Measurements from ENCODE around the gene WWP2.
"Not testable (repeated sequence)": the region's sequence is repeated elsewhere in the genome, so short reads cannot be mapped to it uniquely, and the experiment has no call there.

The WWP2 gene

DNA sequence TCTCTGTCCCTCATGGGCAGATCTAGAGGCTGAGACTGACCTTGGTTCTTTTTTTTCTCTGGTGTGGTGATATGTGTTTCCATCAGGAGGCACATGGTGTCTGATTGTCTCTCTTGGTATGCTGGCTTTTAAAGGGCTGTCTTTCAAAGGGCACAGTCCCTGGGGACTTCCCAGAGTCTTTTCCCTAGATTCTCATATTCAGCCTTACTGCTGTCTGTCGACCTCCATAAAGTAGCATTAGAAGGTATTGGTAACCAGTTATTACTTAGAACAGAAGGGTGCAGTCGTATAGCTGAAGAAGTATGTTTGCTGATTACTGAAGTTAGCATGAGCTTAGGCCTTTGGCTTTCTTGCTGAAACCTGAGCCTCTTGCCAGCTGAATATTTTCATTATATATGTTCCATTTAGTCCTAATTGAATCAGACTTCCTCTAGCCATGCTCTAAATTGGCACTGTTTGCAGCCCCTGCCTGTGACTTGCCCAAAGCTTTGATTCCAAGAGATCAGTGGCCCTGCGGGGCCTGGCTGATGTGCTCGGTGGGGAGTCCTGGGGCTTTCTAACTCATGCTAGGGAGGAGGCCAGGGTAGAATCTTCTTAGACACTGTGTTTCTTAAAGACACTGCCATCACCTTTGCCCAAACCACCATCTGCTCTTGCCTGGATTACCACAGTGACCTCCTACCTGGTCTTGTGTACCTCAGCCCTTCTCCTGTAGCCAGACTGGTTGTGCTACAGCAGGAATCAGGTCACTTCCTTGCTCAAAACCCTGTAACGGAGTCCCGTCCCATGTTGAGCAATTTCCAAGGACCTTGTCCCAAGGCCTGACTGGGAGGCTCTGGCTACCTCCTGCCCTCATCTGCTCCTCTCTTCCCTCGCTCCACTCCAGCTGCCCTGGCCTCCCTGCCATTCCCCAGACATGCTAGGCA is 71.5 kb downstream of the WWP2 start:
- no peak for DNase-seq

DNA sequence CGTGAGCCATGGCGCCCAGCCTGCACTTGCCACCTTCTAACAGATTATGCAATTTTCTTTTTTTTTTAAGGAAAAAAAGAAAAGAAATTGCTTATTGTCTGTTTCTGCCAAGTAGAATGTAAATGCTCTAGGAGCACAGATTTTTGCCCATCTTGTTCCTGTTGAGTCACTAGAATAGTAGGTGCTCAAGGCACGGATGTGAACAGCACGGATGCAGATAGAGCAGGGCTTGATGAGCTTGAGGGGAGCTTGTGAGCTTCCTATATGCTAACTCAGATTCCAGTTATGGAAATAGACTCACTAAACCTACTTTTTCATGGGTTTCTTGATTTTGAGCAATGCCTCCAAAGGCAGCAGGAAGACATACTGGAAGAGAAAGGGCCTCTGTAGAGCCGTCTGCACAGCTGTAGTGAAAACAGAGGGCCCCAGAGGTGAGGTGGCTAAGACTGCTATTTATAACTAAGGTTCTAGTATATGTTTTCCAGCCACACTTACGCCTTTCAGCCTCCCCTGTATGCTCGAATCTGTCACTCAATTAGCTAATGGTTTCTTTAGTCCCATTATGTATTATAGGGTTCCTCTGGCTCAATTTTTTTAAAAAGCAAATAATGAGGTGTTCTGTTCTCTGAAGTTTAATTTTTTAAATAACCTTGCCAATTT is 72.8 kb downstream of the WWP2 start:
- no peak for DNase-seq

DNA sequence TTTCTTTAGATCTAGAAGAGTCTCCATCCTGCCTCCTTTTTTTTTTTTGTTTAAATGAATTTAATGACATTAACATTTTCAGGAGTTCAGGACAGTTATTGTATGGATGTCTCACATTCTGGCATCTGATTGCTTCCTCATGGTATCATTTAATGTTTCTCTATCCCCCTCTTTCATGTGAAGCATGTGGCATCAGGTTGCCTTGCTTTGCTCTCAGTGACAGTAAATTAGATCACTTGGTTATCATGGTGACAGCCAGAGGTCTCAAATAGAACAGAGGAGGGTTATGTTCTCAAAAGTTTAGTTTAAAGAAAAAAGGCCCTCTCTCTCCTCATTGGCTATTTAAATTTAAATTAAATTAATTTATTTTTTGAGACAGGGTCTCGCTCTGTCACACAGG is 74.1 kb downstream of the WWP2 start:
- no peak for DNase-seq

DNA sequence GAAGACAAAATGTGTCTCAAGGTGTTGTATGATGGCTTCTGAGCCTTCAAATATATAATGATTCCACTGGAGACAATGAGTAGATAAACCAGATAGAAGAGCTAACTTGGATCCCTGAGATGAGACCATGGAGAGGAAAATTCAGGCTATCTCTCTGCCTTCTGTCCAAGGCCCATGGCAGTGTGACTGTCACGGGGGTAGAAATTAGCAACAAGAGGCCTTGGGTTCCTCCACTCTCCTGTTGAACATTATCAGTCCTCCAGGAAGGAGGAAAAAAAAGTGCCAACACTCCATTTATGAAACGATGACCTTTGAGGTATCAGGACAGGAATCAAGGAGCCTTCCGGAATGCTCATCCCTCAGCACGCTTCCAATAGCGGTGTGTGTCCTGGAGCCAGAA is 75.2 kb downstream of the WWP2 start:
- no peak for DNase-seq

DNA sequence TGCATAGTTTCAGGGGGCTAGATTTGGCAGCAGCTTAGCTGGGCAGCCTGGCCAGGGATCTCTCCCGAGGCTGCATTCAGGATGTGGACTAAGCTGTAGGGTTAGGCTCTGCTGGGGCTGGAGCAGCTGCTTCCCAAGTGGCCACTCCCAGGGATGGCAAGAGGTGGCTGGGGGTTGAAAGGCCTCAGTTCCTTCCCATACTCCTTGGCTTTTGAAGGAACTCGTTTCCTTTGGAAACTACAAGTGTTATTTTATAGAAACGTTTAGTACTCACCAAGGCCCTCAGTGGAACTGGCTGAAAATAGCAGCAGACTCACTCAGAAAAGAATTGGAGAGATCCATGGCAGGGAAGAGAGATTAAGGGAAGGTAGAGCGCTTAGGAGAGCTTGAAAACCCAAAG is 76.4 kb downstream of the WWP2 start:
- DNase-seq = no peak

DNA sequence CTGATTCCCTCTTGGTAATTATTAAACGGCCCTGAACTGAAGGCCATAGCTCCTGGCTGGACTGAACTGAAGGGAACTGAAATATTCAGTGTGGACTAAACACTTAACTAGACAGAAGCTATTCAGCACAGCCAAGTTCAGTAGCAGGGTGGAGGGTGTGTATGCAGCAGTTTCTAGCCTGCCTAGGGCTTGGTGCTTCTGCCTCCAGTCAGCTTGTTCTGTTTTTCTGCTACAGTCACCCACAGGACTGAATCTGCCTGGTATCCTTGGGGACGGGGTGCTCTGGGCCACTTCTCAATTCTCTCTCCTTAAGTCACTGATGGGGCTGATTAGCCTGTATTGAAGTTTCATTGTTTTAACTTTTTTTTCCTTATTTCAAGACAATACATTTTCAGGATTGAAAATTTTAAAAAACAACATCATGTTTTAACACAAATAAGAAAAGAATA is 77.1 kb downstream of the WWP2 start:
- no peak for DNase-seq

DNA sequence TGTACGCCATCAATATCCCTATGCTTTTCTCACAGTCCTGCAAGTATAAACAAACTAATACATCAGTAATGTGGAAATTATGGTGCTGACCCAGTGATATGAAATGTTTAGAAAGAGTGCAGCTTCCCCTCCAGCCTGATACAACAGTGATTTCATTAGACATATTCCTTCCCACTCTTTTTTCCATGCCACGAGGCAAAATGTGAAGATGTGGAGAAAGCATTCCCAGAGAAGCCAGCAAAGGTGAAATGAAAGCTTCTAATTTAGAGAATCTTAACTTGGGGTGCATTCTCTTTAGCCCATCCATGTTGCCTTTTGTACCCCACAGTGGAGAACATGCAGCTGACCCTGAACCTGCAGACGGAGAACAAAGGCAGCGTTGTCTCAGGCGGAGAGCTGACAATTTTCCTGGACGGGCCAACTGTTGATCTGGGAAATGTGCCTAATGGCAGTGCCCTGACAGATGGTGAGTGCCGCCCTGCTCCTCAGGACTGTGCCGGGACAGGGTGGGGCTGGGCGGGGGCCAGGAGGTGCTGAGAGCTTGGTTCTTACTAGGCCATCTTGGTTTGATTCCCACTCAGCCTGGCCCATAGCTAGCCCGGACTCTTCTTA is 77.8 kb downstream of the WWP2 start:
- DNase-seq = no peak

DNA sequence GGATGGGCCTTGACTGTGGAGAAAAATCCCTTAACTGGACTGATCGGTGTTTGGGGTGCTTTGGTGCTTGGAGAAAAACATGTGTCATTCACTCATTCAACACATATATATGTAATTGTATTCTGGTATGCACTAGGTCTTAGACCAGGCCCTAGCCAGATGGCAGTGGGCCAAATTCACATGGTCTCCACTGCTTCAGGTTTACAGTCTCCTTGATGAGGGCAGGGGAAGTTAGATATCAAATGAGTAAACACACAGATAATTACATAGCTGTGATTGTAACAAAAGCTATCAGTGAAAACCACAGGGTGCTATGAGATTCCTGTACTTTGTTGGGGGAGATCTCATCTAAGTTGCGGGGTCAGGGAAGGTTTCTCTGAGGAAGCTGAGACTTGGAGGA is 78.8 kb downstream of the WWP2 start:
- no peak for DNase-seq

DNA sequence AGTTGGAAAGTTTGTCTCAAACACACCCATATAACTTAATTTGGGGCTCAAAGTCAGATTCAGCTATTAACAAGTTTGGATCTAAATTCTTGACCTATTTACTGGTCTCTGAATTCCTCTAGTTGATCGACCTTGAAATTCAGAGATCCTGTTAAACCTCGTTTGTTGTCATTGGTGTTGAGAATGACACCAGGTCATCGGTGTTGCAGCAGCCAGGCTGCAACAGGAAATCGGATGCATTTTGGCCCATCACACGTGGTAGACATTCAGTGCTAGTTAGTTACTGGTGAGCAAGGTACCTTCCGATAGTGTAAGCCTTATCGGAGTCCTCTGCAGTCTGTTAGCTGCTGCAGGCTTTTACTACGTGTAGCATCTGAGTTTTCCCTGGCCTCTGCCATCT is 82.3 kb downstream of the WWP2 start:
- no peak for DNase-seq

DNA sequence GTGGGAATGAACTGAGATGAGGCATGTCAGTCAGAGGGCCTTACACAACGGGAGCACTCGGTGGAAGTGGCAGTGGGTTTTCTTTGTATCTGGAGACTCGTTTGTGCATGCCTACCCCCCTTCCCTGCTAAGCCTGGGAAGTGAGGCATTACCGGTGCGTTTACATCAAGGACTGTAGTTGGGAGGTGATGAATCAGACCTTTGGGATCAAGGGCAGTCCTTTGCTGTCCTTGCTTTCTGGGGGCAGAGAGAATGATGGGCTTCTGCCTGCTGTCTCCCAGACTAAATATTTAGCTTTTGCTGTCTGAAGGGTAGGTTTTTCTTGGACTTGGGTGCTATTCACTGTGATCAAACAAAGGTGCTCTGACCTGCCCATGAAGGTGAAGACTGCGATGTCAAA is 83.0 kb downstream of the WWP2 start:
- no peak for DNase-seq

DNA sequence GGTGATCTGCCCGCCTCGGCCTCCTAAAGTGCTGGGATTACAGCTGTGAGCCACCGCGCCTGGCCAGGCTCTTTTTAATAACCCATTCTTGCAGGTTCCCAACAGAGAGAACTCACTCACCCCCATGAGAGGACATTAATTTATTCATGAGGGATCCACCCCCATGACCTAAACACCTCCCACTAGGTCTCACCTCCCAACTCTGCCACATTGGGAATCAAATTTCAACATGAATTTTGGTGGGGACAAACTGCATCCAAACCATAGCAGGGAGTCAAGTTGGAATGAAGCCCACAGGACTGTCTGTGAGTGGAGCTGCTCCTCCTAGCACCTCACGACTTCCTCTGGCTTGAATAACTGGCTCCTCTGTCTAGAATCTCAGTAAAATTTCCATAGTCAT is 85.5 kb downstream of the WWP2 start:
- no peak for DNase-seq

DNA sequence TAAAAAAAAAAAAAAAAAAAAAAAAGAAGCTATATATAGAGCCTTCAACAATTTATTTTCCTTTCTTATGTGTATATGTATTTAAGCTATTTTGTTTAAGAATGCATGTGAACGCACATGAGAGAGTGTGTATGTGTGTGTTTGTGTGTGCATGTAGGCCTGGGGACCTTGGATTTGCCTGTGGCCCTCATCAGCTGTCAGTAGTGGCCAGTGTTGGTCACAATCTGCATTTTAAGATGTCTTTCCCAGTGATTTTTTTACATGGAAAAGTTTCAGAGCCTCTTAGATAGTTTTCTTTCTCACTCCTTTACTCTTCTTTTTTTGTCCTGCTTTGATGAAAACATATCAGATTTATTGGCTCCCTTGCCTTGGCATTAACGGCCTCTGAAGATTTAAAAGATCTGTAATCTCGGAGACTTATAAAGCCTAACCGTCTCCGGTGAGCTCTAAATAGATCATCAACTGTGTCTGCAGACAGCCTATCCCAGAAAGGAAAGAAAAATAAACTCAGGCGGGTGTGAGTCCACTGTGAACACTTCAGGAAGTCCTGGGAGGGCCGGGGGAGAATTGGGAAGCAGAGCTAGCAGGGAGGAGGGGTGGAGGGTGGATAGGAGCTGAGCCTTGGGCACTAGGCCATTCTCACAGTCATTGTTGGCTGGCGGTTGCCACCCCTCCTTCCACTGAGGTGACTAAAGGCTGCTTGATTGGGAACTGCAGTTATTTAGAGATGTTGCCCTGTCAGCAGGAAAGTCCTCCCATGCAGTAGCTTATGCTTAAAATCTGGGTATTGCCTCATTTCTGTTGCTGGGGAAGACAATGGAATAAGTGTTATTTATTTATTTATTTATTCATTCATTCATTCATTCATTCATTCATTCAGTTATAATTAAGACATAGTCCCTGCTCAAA is 86.8 kb downstream of the WWP2 start:
- no peak for DNase-seq

DNA sequence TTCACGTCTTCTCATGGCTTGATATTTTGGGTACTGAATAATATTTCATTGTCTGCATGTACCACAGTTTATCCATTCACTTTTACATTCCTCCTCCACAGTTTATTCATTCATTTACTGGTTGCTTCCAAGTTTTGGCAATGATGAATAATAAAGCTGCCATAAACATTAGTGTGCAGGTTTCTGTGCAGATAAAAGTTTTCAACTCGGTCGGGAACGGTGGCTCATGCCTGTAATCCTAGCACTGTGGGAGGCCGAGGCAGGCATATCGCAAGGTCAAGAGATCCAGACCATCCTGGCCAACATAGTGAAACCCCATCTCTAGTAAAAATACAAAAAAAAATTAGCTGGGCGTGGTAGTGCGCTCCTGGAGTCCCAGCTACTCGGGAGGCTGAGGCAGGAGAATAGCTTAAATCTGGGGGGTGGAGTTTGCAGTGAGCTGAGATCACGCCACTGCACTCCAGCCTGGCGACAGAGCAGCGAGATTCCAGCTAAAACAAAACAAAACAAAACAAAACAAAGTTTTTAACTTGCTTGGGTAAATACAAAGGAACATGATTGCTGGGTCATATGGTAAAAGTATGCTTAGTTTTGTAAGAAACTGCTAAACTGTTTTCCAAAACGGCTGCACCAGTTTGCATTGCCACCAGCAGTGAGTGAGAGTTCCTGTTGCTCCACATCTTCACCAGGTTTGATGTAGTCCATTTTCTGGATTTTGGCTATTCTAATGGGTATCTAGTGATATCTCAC is 89.5 kb downstream of the WWP2 start:
- no peak for DNase-seq

DNA sequence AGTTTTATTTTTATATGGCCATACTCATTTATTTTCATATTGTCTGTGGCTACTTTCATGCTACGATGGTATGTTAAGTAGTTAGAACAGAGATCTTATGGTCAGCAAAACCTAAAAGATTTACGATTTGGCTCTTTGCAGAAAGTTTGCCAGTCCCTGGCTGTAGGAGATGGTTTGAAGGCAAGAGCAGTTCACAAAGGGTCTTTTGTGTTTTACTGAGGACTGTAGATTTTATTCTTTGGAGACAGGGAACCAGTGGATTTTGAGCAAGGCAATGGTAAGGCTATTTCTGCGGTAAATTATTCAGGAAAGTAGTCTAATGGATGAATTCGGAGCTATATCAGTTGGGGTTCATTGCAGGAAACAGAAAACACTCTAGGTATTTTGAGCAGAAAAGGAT is 90.7 kb downstream of the WWP2 start:
- DNase-seq = no peak

DNA sequence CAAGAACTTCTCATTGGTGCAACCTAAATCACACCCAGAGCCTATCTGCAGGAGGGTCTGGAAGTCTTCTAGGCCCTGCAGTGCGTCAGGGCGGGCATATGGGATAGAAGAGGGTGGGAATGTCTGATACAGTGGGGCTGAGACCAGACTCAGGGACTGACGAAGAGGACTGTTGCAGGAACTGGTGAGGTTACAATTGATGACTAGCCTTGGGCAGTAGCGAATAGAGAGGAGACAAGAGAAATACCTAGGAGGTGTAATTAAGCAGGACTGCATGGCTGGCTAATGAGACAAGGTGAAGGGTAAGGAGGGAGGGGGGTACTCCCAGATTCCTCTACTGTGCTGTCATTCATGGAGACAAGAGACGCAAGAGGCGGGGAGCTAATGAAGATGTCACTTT is 91.3 kb downstream of the WWP2 start:
- no peak for DNase-seq

DNA sequence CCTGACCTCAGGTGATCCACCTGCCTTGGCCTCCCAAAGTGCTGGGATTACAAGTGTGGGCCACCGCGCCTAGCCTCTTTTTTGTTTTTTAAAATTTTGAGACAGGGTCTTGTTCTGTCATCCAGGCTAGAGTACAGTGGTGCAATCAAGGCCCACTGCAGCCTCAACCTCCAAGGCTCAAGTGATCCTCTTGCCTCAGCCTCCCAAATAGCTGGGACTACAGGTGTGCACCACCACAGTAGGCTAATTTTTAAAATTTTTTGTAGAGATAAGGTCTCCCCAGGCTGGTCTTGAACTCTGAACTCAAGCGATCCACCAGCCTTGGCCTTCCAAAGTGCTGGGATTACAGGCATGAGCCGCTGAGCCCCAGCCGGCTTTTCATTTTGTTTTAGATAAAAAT is 92.6 kb downstream of the WWP2 start:
- not testable (repeated sequence) for DNase-seq

DNA sequence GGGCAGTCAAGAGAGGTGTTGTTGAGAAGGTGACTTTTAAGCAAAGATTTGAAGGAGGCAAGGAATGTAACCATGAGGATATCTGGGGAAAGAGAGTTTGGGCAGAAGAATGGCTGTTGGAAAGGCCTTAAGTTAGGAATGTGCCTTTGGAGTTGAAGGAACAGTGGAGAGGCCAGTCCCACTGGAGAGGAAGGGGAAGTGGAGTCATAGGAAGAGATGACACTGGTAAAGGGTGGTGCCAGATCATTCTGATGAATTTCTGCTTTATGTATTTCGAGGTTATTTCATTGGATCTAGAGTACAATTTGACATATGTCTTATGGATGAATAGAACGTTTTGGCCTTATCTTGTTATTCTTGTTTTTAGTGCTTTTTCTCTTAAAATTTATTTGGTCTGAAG is 93.5 kb downstream of the WWP2 start:
- no peak for DNase-seq

DNA sequence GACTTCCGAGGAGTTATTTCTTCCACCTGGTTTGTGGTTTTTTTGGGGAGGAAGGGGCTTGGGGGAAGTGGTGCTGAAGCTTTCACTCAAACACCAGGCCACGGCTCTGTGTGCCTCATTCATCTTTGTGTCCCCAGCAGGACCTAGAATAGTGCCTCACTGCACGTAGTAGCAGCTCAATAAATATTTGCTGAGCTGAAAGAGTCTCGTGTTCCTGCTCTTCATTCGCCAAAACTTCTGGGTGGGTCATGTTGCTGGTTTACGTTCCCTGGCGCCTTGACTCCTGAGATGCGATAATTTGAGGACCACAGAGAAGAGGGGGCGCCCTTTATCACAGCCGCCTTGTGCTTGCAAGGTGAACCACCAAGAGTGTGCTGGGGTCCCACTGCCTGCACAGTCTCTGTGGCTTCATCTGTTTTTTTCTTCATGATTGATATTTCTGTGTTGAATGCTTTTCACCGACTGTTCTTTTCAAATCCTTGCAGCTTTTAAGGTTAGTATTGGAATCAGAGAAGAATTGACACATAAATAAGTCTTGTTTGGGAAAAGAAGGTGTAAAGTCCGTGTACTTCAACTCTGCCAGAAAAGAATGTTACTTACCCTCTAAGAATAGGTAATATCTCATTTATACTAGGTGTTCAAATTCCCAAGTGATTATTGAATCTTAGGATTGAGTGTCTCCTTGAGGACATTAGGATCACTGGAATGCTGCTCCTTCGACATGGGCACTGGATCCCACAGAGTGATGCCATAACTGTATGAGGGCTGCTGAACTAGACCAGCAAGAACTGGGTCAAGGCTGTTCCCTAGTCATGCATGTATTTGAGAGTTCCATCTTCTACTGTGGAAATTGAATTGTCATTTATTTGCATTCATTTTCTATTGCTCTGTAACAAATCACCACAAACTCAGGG is 96.3 kb downstream of the WWP2 start:
- DNase-seq = no peak

DNA sequence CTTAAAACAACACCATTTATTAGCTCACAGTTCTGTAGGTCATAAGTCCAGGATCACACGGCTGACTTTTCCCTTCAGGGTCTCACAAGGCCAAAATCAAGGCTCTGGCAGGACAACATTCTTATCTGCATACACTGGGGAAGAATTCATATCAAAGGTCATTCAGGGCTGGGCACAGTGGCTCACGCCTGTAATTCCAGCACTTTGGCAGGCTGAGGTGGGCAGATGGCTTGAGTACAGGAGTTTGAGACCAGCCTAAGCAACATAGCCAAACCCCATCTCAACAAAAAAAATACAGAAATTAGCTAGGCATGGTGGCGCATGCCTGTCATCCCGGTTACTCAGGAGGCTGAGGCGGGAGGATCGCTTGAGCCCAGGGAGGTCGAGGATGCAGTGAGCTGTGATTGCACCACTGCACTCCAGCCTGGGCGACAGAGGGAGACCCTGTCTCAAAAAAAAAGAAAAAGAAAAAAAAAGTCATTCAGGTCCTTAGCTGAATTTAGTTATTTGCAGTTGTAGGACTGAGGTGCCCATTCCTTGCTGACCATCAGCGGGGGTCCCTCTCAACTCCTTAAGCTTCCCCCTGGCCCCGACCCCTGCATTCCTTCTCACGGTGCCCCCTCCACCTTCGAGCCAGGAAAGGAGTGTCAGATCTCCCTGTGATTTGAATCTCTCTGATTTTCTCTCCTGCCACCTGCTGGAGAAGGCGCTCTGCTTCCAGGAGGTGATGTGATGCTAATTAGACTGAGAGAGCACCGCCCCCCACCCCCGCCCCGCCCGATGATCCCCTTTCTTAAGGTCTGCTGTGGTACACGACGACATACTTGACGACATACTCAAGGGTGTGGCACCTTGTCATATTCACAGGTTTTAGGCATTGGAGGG is 97.2 kb downstream of the WWP2 start:
- DNase-seq = no peak
